ENCODE results near the gene OLA1.

DNA sequence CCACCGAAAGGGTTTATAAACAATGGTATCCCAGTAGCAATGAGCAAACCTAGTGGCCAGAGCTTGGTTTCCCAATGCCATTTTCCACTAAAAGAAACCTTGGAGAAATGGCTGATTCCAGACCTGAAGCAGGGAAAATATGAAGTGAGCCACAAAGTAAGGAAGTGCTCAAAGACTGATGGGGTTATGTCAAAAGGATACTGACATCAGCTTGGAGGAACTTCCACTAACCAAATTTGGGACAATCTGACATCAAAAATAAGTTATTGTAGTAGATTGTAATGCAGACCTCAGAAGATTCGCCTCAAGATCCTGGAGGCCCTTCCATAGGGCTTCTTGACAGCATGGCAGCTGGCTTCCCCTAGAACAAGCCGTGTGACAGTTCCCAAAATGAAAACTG is 203.8 kb downstream of the OLA1 start:
- TF ChIP-seq, protein P1, sequence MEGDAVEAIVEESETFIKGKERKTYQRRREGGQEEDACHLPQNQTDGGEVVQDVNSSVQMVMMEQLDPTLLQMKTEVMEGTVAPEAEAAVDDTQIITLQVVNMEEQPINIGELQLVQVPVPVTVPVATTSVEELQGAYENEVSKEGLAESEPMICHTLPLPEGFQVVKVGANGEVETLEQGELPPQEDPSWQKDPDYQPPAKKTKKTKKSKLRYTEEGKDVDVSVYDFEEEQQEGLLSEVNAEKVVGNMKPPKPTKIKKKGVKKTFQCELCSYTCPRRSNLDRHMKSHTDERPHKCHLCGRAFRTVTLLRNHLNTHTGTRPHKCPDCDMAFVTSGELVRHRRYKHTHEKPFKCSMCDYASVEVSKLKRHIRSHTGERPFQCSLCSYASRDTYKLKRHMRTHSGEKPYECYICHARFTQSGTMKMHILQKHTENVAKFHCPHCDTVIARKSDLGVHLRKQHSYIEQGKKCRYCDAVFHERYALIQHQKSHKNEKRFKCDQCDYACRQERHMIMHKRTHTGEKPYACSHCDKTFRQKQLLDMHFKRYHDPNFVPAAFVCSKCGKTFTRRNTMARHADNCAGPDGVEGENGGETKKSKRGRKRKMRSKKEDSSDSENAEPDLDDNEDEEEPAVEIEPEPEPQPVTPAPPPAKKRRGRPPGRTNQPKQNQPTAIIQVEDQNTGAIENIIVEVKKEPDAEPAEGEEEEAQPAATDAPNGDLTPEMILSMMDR (IDR thresholded peaks at IDR 0.05), result no peak
- no peak for TF ChIP-seq POLR2A (IDR thresholded peaks at IDR 0.05)
- TF ChIP-seq POLR2AphosphoS5 (IDR thresholded peaks at IDR 0.05), result no peak

Data from breast epithelium (tissue), 3 donors.